Neuron (in vitro differentiated cells): Measurements from ENCODE around the gene FAM13A.

Source experiments
- H2AFZ ChIP-seq: one replicate; pipeline ENCODE4 v1.6.1; 2013; ENCODE audit warnings: low read depth, mild to moderate bottlenecking, inconsistent platforms, low read length, moderate library complexity
- H3K27me3 ChIP-seq: one replicate; pipeline ENCODE4 v1.6.1; 2013; ENCODE audit warnings: low read length; ENCODE audit not compliant: insufficient read depth
- H3K36me3 ChIP-seq: one replicate; pipeline ENCODE4 v1.6.1; 2013; ENCODE audit warnings: low read length; ENCODE audit not compliant: insufficient read depth
- H3K4me1 ChIP-seq: one replicate; pipeline ENCODE4 v1.6.1; 2013; ENCODE audit warnings: low read length; ENCODE audit not compliant: insufficient read depth
- H3K4me3 ChIP-seq: 2 replicates; pipeline ENCODE4 v1.5.1; 2013; ENCODE audit warnings: mild to moderate bottlenecking, low read length, moderate library complexity
- H3K9me3 ChIP-seq: one replicate; pipeline ENCODE4 v1.6.1; 2013; ENCODE audit warnings: low read length

FAM13A gene

DNA sequence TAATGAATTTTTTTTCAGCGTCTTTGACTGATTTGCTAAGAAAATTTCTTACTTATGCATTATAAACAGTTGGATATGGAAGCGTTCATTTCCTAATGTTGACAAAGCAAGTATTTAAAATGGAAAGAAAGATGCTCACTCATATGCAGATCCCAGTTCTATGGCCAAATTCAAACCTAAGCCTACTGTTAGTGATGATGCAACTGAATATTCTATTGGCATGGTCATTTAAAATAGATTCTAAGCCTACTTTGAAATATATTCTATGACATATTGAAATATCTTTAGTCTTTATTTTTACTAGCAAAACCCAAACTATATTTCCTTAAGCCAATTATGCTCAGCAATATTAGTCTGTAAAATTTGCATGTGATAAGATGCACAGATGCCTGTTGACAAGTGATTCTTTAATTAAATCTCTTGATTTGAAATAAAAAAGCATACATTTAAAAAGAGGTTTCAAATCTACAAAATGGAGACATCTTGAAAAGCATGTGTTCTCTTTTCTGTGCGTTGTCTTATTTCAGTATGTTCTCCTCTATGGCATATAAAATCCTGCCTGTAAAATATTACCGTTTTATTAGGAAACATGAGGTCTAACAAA is 262.8 kb downstream of the FAM13A start:
- Histone ChIP-seq H2AFZ (no peak overlapping the region), H3K4me3 (no peak overlapping the region), H3K4me1 (peaks cover 10% of the 10 kb centered on the region), H3K36me3 (no peaks in the 10 kb centered on the region), H3K27me3 (no peaks in the 10 kb centered on the region), H3K9me3 (no peaks in the 10 kb centered on the region)

DNA sequence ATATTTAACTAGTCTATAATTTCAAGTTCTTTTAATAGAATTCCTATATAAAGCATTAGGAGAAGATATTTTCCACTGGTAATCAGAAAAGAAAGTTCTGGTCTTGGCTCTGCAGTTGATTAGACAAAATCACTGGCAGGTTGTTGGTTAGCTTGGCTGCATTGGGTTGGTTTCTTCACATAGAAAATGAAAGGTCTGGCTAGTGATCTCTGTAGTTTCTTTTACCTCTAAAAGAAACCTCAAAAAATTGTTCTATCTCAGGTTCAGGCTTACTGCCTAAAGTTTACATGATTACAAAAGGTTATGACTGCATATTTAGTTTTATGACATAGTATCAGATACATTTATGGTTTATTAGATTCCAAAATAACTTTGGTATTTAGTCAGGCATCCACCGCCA is 263.5 kb downstream of the FAM13A start:
- Histone ChIP-seq H3K4me3 (no peak overlapping the region), H3K27me3 (no peaks in the 10 kb centered on the region), H2AFZ (no peak overlapping the region), H3K4me1 (peaks cover 7% of the 10 kb centered on the region), H3K9me3 (no peaks in the 10 kb centered on the region), H3K36me3 (no peaks in the 10 kb centered on the region)

GRCh38 chr4:88792821-88793220 is 264.2 kb downstream of the FAM13A start:
- peaks cover under 1% of the 10 kb centered on the region for H3K4me1 ChIP-seq
- H3K9me3 ChIP-seq, result no peaks in the 10 kb centered on the region
- H2AFZ ChIP-seq, result no peak overlapping the region
- H3K4me3 ChIP-seq, result no peak overlapping the region
- H3K36me3 ChIP-seq, result no peaks in the 10 kb centered on the region
- H3K27me3 ChIP-seq, result no peaks in the 10 kb centered on the region

- H3K27me3 ChIP-seq, result no peaks in the 10 kb centered on the region
- no peak overlapping the region for H2AFZ ChIP-seq
- no peaks in the 10 kb centered on the region for H3K9me3 ChIP-seq
- H3K36me3 ChIP-seq, result no peaks in the 10 kb centered on the region
- H3K4me3 ChIP-seq, result no peak overlapping the region
- no peaks in the 10 kb centered on the region for H3K4me1 ChIP-seq
Observed at GRCh38 chr4:88792268-88792781, 264.7 kb downstream of the FAM13A start.

DNA sequence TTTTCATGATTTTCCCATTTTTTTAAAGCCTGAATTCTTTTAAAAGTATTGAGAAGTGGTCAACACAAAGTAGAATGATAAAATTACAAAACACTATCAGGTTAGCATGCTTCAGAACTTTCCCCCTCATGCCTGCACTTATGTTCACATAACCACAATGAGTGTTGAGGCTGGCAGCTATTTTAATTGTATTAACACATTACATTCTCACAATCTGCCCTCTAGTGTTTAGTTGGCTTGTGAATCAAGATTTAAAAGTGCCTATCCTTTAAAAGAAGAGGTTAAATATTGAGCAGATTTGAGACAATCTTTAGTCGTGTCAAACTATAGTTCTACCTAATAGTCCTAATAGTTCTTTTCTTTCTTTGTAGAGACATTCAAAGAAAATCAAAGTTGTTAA is 265.7 kb downstream of the FAM13A start:
- no peaks in the 10 kb centered on the region for H3K27me3 ChIP-seq
- no peak overlapping the region for H2AFZ ChIP-seq
- H3K36me3 ChIP-seq, result peaks cover under 1% of the 10 kb centered on the region
- H3K4me1 ChIP-seq, result no peaks in the 10 kb centered on the region
- H3K4me3 ChIP-seq, result no peak overlapping the region
- no peaks in the 10 kb centered on the region for H3K9me3 ChIP-seq

GRCh38 chr4:88788895-88789294 is 268.1 kb downstream of the FAM13A start:
- Histone ChIP-seq H3K4me3 (no peak overlapping the region), H3K36me3 (peaks cover 8% of the 10 kb centered on the region), H3K4me1 (no peaks in the 10 kb centered on the region)

DNA sequence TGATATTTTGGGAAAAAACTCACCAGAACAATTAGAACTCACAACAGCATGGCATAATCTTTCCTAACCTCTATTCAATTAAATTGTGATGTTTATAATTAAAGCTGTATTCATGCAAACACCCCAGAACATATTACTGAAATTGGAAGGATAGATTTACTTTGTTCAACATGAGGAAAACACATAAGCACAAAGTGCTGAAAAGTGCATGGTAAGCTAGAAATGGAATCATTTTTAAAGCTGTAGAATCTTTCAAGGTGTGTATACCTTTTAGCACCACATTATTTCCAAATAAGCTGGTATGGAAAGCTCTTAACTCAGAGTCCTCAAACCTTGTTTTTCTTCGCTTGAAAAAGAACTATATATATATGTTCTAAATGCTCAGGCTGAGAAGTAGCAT is 268.6 kb downstream of the FAM13A start:
- Histone ChIP-seq H3K4me1 (no peaks in the 10 kb centered on the region), H3K27me3 (no peaks in the 10 kb centered on the region), H3K9me3 (no peaks in the 10 kb centered on the region), H3K4me3 (no peak overlapping the region), H2AFZ (no peak overlapping the region), H3K36me3 (peaks cover 8% of the 10 kb centered on the region)

More at GRCh38 chr4:88788895-88789294, 268.1 kb downstream of the FAM13A start:
- no peaks in the 10 kb centered on the region for H3K27me3 ChIP-seq
- H3K9me3 ChIP-seq, result no peaks in the 10 kb centered on the region
- no peak overlapping the region for H2AFZ ChIP-seq

DNA sequence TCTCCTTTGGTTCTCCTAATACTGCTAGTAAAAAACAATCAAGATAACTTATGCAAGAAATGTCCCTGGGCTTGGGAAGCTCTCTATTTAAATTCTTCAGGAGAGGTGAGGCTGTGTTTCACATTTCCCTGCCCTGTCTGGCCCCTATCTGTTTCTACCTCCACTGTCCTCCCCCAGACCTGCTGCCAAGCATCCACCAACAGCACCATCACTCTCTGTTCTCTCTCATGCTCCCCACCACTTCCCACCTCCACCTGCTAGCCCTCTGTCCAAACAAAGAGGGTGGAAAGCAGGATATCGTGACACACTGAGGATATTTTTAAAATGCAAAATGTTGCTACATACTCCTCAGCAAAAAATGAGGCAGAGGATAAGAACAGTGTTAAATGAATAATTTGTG is 271.0 kb downstream of the FAM13A start:
- H3K4me1 ChIP-seq, result no peaks in the 10 kb centered on the region
- H2AFZ ChIP-seq, result no peak overlapping the region
- no peaks in the 10 kb centered on the region for H3K9me3 ChIP-seq
- H3K4me3 ChIP-seq, result no peak overlapping the region
- H3K27me3 ChIP-seq, result no peaks in the 10 kb centered on the region
- peaks cover 8% of the 10 kb centered on the region for H3K36me3 ChIP-seq

DNA sequence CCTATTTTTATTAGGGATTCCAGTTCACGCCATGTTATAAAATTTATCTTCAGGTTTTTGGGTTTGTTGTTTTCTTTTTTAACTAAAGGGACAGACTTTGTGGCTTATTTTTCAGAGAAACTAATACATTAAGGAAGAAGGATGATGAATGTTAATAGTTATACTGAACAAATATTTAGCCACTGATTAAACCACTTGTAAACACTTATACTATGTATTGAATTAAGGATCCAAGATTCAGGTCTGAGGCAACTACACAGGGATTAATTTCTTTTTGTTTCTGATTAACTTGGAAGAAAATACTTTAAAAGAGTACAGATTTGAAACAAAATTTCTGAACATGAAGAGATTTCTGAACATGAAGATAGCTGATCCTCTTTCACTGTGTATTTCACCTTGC is 276.6 kb downstream of the FAM13A start:
- H3K36me3 ChIP-seq, result peaks cover 2% of the 10 kb centered on the region
- no peaks in the 10 kb centered on the region for H3K27me3 ChIP-seq
- H3K9me3 ChIP-seq, result no peaks in the 10 kb centered on the region
- no peak overlapping the region for H2AFZ ChIP-seq
- no peaks in the 10 kb centered on the region for H3K4me1 ChIP-seq
- no peak overlapping the region for H3K4me3 ChIP-seq

DNA sequence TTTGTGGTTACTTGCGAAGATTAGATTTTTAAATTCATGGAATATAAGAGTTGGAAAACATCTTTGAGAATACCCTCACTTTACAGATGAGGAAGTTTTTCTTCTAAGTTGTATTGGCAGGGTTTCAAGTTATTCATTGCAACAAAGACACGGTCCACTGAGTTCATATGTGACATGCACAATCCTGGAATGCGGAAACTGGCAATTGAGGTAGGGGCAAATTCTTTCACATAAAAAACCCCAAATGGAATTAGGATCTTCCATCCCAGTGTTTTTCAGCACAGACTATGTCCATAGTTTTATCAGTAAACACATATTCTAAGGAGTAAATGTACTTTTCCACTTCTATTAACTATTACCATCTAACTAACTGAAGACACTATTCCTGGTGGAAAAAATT is 277.6 kb downstream of the FAM13A start:
- H3K9me3 ChIP-seq, result no peaks in the 10 kb centered on the region
- no peak overlapping the region for H2AFZ ChIP-seq
- peaks cover 2% of the 10 kb centered on the region for H3K36me3 ChIP-seq
- no peak overlapping the region for H3K4me3 ChIP-seq
- no peaks in the 10 kb centered on the region for H3K27me3 ChIP-seq
- no peaks in the 10 kb centered on the region for H3K4me1 ChIP-seq

DNA sequence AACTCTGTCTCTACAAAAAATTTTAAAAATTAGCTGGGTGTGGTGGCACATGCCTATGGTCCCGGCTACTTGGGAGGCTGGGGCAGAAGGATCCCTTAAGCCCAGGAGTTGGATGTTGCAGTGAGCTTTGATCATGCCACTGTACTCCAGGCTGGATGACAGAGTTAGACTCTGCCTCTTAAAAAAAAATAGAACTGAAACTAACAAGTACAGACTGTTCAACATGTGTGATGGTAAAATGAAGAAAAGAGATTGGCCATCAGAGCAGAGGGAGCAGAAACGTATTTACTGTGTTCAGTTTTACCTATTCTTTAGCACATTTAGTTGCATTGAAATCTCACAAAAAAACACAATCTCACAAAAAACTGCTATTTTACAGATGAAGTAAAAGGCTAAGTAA is 281.5 kb downstream of the FAM13A start:
- Histone ChIP-seq H3K4me3 (no peak overlapping the region), H3K4me1 (no peaks in the 10 kb centered on the region), H2AFZ (no peak overlapping the region), H3K36me3 (peaks cover 2% of the 10 kb centered on the region), H3K27me3 (no peaks in the 10 kb centered on the region), H3K9me3 (no peaks in the 10 kb centered on the region)

- peaks cover 2% of the 10 kb centered on the region for H3K36me3 ChIP-seq
- no peaks in the 10 kb centered on the region for H3K27me3 ChIP-seq
- no peaks in the 10 kb centered on the region for H3K4me1 ChIP-seq
- no peaks in the 10 kb centered on the region for H3K9me3 ChIP-seq
- H3K4me3 ChIP-seq, result no peak overlapping the region
- no peak overlapping the region for H2AFZ ChIP-seq
Observed at GRCh38 chr4:88775026-88775425, 282.0 kb downstream of the FAM13A start.

- no peaks in the 10 kb centered on the region for H3K9me3 ChIP-seq
- H3K36me3 ChIP-seq, result no peaks in the 10 kb centered on the region
- H3K4me3 ChIP-seq, result no peak overlapping the region
- H3K4me1 ChIP-seq, result no peaks in the 10 kb centered on the region
- H2AFZ ChIP-seq, result no peak overlapping the region
- no peaks in the 10 kb centered on the region for H3K27me3 ChIP-seq
Observed at GRCh38 chr4:88771883-88772450, 285.0 kb downstream of the FAM13A start.

DNA sequence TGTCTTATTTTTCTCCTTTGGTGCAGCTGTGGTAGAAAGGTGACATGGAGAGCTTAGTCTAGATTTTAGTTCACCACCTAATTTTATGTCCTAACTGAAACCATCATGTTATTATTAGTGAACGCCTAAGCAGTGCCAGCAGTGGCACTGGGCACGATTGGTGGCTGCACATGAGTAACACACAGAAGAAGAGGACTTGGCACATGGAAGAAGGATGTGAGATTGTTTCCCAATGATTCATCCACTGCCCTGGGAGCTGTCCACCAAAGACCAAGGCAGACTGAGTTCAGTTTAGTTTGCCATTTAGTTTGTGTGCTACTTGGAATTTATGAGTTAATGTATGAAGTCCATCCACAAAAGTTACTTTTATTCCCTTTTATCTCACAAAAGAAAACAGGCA is 291.3 kb downstream of the FAM13A start:
- H2AFZ ChIP-seq, result no peak overlapping the region
- no peak overlapping the region for H3K4me3 ChIP-seq
- H3K27me3 ChIP-seq, result no peaks in the 10 kb centered on the region
- no peaks in the 10 kb centered on the region for H3K9me3 ChIP-seq
- peaks cover 5% of the 10 kb centered on the region for H3K4me1 ChIP-seq
- H3K36me3 ChIP-seq, result no peaks in the 10 kb centered on the region
